K562 (cell line): Measurements from ENCODE around the gene RAB7A. TPM values are rescaled to one million over a fixed set of nuclear protein-coding genes. Genes with fewer than 3 reads are reported as not detected.

Experiments used
- DACH1 ChIP-seq: fragments of 450-650 bp; IDR thresholded peaks from 2 replicates; pipeline ENCODE4 v1.6.1; 2018; ENCODE audit not compliant: partially characterized antibody
- FOXP1 ChIP-seq: sonication (generic); formaldehyde crosslinking; IDR thresholded peaks from 2 replicates; pipeline ENCODE4 v1.8.0; 2022; ENCODE audit warnings: mild to moderate bottlenecking, missing genetic modification reagents
- KAT8 ChIP-seq: fragments of 450-650 bp; IDR thresholded peaks from 2 replicates; pipeline ENCODE4 v1.6.1; 2016; ENCODE audit warnings: low read depth, mild to moderate bottlenecking
- MCM3 ChIP-seq: fragments of 450-650 bp; IDR thresholded peaks from 2 replicates; pipeline ENCODE4 v1.6.1; 2016
- MEIS2 ChIP-seq: fragments of 450-650 bp; IDR thresholded peaks from 2 replicates; pipeline ENCODE4 v1.6.1; 2014; ENCODE audit warnings: mild to moderate bottlenecking; ENCODE audit not compliant: partially characterized antibody
- NCOA2 ChIP-seq, 2 experiments: fragments of 450-650 bp; IDR thresholded peaks; 2 replicates each; pipeline ENCODE4 v1.6.1; 2018; ENCODE audit warnings: mild to moderate bottlenecking in 2 of 2, moderate library complexity in 1 of 2; ENCODE audit not compliant: partially characterized antibody in 2 of 2
- NCOA6 ChIP-seq: fragments of 450-650 bp; IDR thresholded peaks from 2 replicates; pipeline ENCODE4 v1.6.1; 2017; ENCODE audit warnings: mild to moderate bottlenecking
- NR1H2 ChIP-seq: sonication (generic); formaldehyde crosslinking; IDR thresholded peaks from 2 replicates; pipeline ENCODE4 v1.4.0; 2020; ENCODE audit warnings: mild to moderate bottlenecking, missing genetic modification reagents
- SMARCA5 ChIP-seq: fragments of 450-650 bp; IDR thresholded peaks from 2 replicates; pipeline ENCODE4 v1.6.1; 2016
- SNRNP70 ChIP-seq: fragments of 200-400 bp; formaldehyde crosslinking; optimal IDR thresholded peaks from 2 replicates; pipeline ENCODE3; 2017; ENCODE audit warnings: low read depth, low read length
- ZNF197 ChIP-seq: fragments of 200-800 bp; sonication (Bioruptor generic); IDR thresholded peaks from 2 replicates; pipeline ENCODE4 v1.6.1; 2016; ENCODE audit warnings: low read depth, missing genetic modification characterization, missing compliant biosample characterization
- ZNF324 ChIP-seq: fragments of 250-450 bp; sonication (Bioruptor Pico); IDR thresholded peaks from 2 replicates; pipeline ENCODE4 v1.4.0; 2020; ENCODE audit warnings: mild to moderate bottlenecking
- ZNF764 ChIP-seq: fragments of 250-450 bp; sonication (Bioruptor Pico); IDR thresholded peaks from 2 replicates; pipeline ENCODE4 v1.4.0; 2020; ENCODE audit warnings: low read depth, mild to moderate bottlenecking, moderate library complexity
- polyA plus RNA-seq, 8 experiments: library from polyadenylated mRNA; depleted of rRNA in 4 of 8; stranded (reverse) in 5 of 8; unstranded in 3 of 8; fragments of >200 nt; fragmentation: Nextera tagmentation in 2 of 8; fragmentation: Illumina TruSeq in 1 of 8; extraction: Ambion mirVana in 2 of 8; extraction: Trizol in 1 of 8; gene quantifications; 2 replicates each; pipeline versions ENCODE4 v1.2.1 to v1.2.3, GENCODE V29; 2011 to 2014; ENCODE audit warnings: inconsistent platforms in 1 of 8, missing spikeins in 1 of 8
- total RNA-seq, 7 experiments: library from RNA; depleted of rRNA in 6 of 7; stranded (reverse); fragments of >200 nt in 6 of 7; fragmentation: Illumina TruSeq in 2 of 7; extraction: Trizol in 2 of 7; gene quantifications; 2 replicates each; pipeline versions ENCODE4 v1.2.1 to v1.2.3, GENCODE V29; 2011 to 2021; ENCODE audit warnings: low replicate concordance in 1 of 7
- TF ChIP-seq, protein P1 (sequence below), 2 experiments: fragments of 450-650 bp in 1 of 2; sonication (generic) in 1 of 2; formaldehyde crosslinking in 1 of 2; IDR thresholded peaks; 2 replicates each; pipeline versions ENCODE4 v1.7.1 to v1.9.0; 2016 to 2022; ENCODE audit warnings: inconsistent platforms in 1 of 2, mild to moderate bottlenecking in 1 of 2, missing genetic modification reagents in 1 of 2
- TF ChIP-seq, protein P2 (sequence below): fragments of 450-650 bp; IDR thresholded peaks from one replicate; pipeline ENCODE4 v1.6.1; 2018; ENCODE audit warnings: mild to moderate bottlenecking, moderate library complexity; ENCODE audit not compliant: partially characterized antibody
- TF ChIP-seq, protein P3 (sequence below): fragments of 250-450 bp; sonication (Bioruptor Pico); IDR thresholded peaks from 2 replicates; pipeline ENCODE4 v1.8.0; 2022; ENCODE audit warnings: moderate library complexity, mild to moderate bottlenecking, inconsistent platforms

Gene RAB7A
- total and polyA plus RNA-seq, 9 of the 15 experiments (the other 6 are each of a cell fraction or from before 2014, with no cell fraction given), result 30.9 to 204 (median 72.8) TPM

DNA sequence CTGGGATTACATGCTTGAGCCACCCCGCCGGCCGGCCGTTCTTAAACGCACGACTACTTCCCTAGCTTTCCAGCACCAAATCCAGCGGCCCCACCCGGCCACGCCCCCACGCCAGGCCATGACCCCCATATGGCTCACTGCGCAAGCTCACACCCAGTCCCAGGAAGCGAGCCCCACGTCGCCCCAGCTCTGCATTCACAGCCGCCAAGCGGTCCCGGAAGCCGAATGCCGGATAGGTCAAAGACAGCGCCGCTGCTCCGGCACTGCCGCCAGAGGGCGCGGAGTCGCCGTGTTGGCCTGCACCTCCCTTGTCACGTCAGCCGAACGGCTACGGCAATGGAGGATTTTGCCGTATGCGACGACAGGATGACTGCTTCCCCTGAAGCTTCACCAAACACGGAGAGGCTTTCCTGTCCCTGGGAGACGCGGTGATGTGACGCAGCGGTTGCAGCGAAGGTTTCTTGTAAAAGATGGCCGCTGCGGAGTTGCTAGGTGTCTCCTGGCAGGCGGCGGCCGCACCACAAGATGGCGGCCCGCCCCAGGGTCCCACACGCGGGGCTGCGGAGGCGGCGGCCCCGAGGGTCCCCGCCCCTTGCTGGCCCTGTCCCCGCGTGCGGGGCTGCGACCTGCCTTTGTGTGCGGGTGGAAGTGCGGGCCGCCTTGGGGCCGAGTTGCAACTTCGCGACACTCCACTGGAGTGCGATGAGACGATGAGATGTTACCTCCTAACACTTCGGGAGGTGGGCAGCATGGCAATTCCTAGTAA lies 45.2 kb upstream of the RAB7A start (continued):
- TF ChIP-seq, protein P1, sequence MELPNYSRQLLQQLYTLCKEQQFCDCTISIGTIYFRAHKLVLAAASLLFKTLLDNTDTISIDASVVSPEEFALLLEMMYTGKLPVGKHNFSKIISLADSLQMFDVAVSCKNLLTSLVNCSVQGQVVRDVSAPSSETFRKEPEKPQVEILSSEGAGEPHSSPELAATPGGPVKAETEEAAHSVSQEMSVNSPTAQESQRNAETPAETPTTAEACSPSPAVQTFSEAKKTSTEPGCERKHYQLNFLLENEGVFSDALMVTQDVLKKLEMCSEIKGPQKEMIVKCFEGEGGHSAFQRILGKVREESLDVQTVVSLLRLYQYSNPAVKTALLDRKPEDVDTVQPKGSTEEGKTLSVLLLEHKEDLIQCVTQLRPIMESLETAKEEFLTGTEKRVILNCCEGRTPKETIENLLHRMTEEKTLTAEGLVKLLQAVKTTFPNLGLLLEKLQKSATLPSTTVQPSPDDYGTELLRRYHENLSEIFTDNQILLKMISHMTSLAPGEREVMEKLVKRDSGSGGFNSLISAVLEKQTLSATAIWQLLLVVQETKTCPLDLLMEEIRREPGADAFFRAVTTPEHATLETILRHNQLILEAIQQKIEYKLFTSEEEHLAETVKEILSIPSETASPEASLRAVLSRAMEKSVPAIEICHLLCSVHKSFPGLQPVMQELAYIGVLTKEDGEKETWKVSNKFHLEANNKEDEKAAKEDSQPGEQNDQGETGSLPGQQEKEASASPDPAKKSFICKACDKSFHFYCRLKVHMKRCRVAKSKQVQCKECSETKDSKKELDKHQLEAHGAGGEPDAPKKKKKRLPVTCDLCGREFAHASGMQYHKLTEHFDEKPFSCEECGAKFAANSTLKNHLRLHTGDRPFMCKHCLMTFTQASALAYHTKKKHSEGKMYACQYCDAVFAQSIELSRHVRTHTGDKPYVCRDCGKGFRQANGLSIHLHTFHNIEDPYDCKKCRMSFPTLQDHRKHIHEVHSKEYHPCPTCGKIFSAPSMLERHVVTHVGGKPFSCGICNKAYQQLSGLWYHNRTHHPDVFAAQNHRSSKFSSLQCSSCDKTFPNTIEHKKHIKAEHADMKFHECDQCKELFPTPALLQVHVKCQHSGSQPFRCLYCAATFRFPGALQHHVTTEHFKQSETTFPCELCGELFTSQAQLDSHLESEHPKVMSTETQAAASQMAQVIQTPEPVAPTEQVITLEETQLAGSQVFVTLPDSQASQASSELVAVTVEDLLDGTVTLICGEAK (IDR thresholded peaks at IDR 0.05), result peak; percentile 73
- TF ChIP-seq, protein P1 (CRISPR knock-in tag; IDR thresholded peaks at IDR 0.05), result no peak
- TF ChIP-seq NCOA6 (no peak), ZNF764 (CRISPR knock-in tag) (no peak), DACH1 (no peak), SNRNP70 (no peak), FOXP1 (no peak), KAT8 (peak; percentile 46; the same call in 1 of the 2 replicates), ZNF197 (CRISPR knock-in tag) (peak; percentile 68; the same call in 1 of the 2 replicates), MEIS2 (peak; percentile 61), MCM3 (no peak), ZNF324 (CRISPR knock-in tag) (no peak), NR1H2 (no peak), SMARCA5 (no peak), NCOA2 (IDR thresholded peaks at IDR 0.05; ENCODE audit: partially characterized antibody in 2 of 2) (no peak)
- TF ChIP-seq, protein P2, sequence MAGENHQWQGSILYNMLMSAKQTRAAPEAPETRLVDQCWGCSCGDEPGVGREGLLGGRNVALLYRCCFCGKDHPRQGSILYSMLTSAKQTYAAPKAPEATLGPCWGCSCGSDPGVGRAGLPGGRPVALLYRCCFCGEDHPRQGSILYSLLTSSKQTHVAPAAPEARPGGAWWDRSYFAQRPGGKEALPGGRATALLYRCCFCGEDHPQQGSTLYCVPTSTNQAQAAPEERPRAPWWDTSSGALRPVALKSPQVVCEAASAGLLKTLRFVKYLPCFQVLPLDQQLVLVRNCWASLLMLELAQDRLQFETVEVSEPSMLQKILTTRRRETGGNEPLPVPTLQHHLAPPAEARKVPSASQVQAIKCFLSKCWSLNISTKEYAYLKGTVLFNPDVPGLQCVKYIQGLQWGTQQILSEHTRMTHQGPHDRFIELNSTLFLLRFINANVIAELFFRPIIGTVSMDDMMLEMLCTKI, result no peak
- TF ChIP-seq, protein P3, sequence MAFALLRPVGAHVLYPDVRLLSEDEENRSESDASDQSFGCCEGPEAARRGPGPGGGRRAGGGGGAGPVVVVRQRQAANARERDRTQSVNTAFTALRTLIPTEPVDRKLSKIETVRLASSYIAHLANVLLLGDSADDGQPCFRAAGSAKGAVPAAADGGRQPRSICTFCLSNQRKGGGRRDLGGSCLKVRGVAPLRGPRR (CRISPR knock-in tag), result no peak
